ENCODE data around the gene SPON1.

SPON1 gene

DNA sequence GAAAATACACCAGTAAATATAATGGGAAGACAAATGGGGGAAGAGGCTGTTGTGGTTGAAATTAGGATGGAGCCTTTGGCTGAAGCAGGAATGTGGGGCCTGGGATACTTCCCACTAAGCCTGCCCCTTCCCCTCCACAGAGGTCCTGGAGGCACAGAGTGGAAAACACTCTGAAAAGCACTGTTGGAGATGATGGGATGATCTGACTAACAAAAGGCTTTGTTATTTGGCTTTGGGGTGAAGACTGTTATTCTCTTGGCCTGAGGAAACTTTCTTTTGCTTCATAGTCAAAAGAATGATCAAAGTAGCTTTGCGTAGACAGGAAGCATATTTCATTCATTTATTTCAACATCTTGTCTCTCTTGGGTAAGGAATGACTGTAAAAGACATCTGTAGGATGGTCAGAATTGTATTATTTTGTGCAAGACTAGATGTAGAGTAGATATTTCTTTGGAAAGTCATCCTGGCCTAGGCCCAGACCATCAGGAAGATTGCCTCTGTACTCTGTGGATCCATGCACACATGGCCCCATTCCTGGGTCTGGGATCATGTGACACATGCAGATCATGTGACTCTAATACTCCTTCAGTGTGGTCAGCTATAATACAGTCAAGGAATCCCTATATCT is 111.4 kb downstream of the SPON1 start:
- no peak for TF ChIP-seq FOXP2 (optimal IDR thresholded peaks at IDR 0.05; ENCODE audit: borderline replicate concordance, extremely low read depth, extremely low read length, insufficient read depth)
- TF ChIP-seq POLR2AphosphoS5 (IDR thresholded peaks at IDR 0.05; ENCODE audit: low read depth, low read length), result no peak
- TF ChIP-seq TAF1 (IDR thresholded peaks at IDR 0.05; ENCODE audit: borderline replicate concordance, insufficient read depth, low read length), result no peak
- TF ChIP-seq SIN3A (IDR thresholded peaks at IDR 0.05; ENCODE audit: borderline replicate concordance, insufficient read depth, low read length), result no peak
- TF ChIP-seq, protein P1, sequence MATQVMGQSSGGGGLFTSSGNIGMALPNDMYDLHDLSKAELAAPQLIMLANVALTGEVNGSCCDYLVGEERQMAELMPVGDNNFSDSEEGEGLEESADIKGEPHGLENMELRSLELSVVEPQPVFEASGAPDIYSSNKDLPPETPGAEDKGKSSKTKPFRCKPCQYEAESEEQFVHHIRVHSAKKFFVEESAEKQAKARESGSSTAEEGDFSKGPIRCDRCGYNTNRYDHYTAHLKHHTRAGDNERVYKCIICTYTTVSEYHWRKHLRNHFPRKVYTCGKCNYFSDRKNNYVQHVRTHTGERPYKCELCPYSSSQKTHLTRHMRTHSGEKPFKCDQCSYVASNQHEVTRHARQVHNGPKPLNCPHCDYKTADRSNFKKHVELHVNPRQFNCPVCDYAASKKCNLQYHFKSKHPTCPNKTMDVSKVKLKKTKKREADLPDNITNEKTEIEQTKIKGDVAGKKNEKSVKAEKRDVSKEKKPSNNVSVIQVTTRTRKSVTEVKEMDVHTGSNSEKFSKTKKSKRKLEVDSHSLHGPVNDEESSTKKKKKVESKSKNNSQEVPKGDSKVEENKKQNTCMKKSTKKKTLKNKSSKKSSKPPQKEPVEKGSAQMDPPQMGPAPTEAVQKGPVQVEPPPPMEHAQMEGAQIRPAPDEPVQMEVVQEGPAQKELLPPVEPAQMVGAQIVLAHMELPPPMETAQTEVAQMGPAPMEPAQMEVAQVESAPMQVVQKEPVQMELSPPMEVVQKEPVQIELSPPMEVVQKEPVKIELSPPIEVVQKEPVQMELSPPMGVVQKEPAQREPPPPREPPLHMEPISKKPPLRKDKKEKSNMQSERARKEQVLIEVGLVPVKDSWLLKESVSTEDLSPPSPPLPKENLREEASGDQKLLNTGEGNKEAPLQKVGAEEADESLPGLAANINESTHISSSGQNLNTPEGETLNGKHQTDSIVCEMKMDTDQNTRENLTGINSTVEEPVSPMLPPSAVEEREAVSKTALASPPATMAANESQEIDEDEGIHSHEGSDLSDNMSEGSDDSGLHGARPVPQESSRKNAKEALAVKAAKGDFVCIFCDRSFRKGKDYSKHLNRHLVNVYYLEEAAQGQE (IDR thresholded peaks at IDR 0.05; ENCODE audit: insufficient read depth in 1 of 2, low read depth in 2 of 2, low read length in 2 of 2), result no peak

- TF ChIP-seq POLR2AphosphoS5 (IDR thresholded peaks at IDR 0.05; ENCODE audit: low read depth, low read length) (no peak), SIN3A (IDR thresholded peaks at IDR 0.05; ENCODE audit: borderline replicate concordance, insufficient read depth, low read length) (no peak), TAF1 (IDR thresholded peaks at IDR 0.05; ENCODE audit: borderline replicate concordance, insufficient read depth, low read length) (no peak), FOXP2 (optimal IDR thresholded peaks at IDR 0.05; ENCODE audit: borderline replicate concordance, extremely low read depth, extremely low read length, insufficient read depth) (no peak)
- TF ChIP-seq, protein P1 (IDR thresholded peaks at IDR 0.05; ENCODE audit: insufficient read depth in 1 of 2, low read depth in 2 of 2, low read length in 2 of 2), result no peak
Measured at GRCh38 chr11:14075118-14076078, 112.9 kb downstream of the SPON1 start.

GRCh38 chr11:14079011-14079410 is 116.5 kb downstream of the SPON1 start:
- TF ChIP-seq, protein P1 (IDR thresholded peaks at IDR 0.05; ENCODE audit: insufficient read depth in 1 of 2, low read depth in 2 of 2, low read length in 2 of 2), result no peak
- TF ChIP-seq TAF1 (IDR thresholded peaks at IDR 0.05; ENCODE audit: borderline replicate concordance, insufficient read depth, low read length) (no peak), SIN3A (IDR thresholded peaks at IDR 0.05; ENCODE audit: borderline replicate concordance, insufficient read depth, low read length) (peak; percentile 72; the same call in 1 of the 2 replicates)

GRCh38 chr11:14079797-14080196 is 117.3 kb downstream of the SPON1 start:
- TF ChIP-seq FOXP2 (optimal IDR thresholded peaks at IDR 0.05; ENCODE audit: borderline replicate concordance, extremely low read depth, extremely low read length, insufficient read depth) (no peak), POLR2AphosphoS5 (IDR thresholded peaks at IDR 0.05; ENCODE audit: low read depth, low read length) (no peak), TAF1 (IDR thresholded peaks at IDR 0.05; ENCODE audit: borderline replicate concordance, insufficient read depth, low read length) (no peak), SIN3A (IDR thresholded peaks at IDR 0.05; ENCODE audit: borderline replicate concordance, insufficient read depth, low read length) (no peak)
- TF ChIP-seq, protein P1 (IDR thresholded peaks at IDR 0.05; ENCODE audit: insufficient read depth in 1 of 2, low read depth in 2 of 2, low read length in 2 of 2), result no peak

Measured in PFSK-1 (cell line).